NCI-H524 (cell line): ENCODE measurements around the gene CKS1B.

Experiments
- DNase-seq, 2 experiments: peaks; one replicate each; lab custom pipeline; 2025; lab: John Stamatoyannopoulos, UW

Gene CKS1B

DNA sequence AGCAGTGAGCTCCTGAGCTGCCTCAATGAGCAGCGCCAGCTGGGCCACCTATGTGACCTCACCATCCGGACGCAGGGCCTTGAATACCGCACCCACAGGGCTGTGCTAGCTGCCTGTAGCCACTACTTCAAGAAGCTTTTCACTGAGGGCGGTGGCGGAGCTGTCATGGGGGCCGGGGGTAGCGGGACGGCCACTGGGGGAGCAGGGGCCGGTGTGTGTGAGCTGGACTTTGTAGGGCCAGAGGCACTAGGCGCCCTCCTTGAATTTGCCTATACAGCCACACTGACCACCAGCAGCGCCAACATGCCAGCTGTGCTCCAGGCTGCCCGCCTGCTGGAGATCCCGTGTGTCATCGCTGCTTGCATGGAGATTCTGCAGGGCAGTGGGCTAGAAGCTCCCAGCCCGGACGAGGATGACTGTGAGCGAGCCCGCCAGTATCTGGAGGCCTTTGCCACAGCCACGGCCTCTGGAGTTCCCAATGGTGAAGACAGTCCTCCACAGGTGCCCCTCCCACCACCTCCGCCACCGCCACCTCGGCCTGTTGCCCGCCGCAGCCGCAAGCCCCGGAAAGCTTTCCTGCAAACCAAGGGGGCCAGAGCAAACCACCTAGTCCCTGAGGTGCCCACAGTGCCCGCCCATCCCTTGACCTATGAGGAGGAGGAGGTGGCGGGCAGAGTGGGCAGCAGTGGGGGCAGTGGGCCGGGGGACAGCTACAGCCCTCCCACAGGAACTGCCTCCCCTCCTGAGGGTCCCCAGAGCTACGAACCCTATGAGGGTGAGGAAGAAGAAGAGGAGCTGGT, 40.4 kb downstream of the CKS1B start:
- no peak for DNase-seq

DNA sequence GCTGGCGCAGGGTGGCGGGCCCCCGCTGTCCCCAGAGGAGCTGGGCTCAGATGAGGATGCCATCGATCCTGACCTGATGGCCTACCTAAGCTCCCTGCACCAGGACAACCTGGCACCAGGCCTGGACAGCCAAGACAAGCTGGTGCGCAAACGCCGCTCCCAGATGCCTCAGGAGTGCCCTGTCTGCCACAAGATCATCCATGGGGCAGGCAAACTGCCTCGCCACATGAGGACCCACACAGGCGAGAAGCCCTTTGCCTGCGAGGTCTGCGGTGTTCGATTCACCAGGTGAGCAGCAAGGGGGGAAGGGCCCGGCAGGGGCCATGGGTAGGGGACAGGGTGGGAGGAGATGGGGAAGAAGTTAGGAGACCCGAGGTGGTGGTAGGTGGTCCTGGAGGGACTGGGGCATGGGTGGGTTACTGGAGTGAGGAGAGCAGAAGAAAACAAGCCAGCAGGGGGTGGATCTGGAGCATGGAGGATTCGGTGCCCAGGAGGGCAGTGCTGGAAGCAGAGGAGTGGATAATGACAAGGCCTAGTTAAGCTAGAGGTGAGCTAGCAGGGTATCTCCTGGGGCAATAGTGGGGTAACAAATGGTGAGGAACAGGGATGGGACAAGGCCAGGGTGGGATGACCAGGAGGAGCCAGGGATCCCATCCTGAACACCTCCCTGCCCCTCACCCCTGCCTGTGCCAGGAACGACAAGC, 41.2 kb downstream of the CKS1B start:
- no peak for DNase-seq

DNA sequence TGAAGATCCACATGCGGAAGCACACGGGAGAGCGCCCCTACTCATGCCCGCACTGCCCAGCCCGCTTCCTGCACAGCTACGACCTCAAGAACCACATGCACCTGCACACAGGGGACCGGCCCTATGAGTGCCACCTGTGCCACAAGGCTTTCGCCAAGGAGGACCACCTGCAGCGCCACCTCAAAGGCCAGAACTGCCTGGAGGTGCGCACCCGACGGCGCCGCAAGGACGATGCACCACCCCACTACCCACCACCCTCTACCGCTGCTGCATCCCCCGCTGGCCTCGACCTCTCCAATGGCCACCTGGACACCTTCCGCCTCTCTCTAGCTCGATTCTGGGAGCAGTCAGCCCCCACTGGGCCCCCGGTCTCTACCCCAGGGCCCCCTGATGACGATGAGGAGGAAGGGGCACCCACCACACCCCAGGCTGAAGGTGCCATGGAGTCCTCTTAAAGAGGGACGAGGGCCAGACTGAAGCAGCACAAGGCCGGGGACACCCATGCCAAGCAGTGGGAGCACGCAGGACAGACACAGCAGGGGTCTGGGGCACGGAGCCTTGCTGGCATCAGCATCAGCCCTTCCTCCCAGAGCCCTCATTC, 41.9 kb downstream of the CKS1B start:
- no peak for DNase-seq

DNA sequence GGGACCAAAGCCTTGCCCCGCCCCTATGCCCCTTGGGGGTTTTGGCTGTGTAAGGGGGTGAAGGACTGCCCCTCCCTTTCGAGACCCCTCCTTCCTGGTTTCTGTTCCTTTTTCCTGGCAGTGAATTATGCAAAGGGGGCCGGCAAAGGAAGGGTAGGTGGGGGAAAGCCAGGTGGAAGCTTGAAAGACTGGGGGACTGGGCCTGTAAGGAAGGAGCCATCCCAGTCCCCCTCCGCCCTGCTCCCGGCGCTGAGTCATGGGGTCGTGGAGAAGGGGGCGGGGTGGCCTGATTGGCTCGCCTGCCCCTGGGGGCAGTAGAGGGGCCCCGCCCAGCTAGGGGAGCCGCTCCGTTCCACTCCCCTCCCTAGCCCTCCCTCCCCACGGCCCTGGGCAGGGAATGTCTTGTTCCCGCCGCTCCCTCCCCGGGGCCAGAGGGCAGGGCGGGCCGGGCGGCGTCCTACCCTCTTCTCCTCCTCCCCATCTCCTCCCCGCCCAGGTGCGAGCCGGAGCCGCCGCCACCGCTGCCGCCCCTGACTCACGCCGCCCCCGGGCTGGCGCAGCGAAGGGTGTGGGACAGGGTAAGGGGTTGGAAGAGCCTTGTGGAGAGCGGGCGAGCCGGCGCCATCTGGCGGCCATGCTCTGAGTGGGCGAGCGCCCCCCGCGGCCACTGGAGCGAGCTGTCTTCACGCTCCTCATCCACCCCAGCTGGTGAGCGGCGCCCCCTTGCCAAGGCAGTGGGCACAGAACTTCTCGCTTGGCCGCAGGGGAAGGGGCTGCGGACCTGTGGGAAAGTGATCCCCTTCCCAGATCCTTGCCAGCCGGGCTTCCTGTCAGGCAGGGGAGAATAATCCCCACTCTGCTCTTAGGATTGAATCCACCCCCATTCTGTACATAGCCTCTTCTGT, 42.8 kb downstream of the CKS1B start:
- DNase-seq: peak; percentile 72 to 86

DNA sequence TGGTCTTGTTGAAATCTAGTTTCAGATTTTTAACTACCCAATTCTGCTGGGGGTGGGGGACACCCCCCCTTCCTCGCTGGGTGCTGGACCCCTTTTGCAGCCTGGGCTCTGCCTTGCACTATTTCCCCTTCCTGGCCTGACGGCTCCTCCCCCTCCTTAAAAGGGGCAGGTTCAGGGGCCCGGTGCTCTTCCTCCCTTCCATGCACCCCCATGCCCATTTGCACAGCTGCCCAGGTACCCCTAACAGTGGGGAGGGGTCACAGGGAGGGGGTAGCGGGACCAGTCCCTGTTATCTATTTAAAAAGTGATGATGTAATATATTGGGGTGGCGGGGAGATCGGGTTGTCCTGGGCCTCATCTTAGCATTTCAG, 43.5 kb downstream of the CKS1B start:
- DNase-seq: no peak

DNA sequence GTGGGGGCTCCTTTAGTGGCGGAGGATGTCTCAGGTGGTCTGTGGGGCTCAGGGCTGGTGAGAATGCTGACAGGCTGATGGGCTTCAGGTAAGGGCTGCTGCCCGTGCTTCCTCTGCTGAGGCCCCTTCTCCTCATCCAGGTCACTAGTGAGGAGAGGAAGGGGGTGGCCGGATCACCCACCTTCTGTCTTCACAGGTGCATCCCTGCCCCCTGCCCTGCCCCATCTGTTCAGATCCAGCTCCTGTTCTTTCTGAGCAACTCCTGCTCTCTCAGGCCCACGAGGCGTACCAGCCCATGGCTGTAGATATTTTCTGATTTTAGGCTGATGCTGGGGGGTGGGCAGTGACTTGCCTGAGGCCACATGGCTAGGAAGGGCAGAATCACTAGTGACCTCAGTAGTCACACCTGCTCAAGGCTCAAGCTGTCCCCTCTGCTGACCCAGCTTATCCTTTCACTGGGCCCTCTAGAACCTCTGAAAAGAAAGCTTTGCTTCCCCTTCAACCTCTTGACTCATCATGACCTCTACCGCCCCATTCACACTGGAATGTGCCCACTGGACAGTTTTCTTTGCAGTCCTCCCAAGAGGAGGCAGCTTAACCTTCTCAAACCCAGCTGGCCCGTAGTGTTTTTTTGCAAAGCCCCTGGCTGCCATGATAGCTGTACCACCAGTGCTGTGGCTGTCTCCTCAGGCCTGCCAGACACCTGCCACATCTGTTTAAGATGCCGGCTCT, 44.3 kb downstream of the CKS1B start:
- DNase-seq: peak in 1 of 2 experiments; percentile 44

DNA sequence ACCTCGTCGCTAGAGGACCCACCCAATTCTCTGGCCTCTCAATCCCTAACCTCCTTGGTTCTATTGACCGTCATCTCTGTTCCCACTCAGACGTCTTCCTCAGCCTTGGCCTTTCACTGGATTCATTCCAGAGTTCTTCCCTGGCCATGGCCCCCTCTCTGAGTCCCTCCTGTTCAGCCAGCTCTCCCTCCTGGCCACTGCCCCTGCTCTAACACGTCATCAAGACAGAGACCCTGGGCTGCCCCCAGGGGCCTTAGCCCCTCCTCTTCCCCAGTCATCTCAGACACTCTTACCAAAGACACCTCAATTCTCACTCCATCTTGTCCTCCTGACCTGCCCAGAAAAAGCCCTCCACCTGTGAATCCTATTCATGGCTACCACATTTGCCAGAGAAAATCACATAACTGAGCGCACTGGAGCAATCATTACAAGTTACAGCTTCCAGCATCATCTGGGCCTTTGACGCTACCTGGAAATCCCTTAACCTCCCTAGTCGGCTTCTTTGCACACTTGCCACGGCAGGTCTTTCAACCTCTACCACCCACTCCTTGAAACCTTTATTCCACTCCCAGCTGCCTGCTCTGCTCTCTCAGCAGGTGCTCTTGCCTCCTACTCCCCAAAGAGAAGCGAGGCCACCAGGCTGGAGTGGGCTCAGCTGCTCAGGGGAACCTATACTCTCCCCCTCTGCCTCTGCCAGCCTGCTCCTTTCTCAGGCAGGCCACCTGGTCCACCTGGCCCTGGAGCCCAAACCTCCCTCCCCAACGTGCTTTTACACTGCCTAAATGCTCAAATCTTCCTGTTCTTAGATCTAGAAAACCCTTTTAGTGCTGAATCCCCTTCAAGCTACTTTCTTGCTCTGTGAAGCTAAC, 45.1 kb downstream of the CKS1B start:
- no peak for DNase-seq

DNA sequence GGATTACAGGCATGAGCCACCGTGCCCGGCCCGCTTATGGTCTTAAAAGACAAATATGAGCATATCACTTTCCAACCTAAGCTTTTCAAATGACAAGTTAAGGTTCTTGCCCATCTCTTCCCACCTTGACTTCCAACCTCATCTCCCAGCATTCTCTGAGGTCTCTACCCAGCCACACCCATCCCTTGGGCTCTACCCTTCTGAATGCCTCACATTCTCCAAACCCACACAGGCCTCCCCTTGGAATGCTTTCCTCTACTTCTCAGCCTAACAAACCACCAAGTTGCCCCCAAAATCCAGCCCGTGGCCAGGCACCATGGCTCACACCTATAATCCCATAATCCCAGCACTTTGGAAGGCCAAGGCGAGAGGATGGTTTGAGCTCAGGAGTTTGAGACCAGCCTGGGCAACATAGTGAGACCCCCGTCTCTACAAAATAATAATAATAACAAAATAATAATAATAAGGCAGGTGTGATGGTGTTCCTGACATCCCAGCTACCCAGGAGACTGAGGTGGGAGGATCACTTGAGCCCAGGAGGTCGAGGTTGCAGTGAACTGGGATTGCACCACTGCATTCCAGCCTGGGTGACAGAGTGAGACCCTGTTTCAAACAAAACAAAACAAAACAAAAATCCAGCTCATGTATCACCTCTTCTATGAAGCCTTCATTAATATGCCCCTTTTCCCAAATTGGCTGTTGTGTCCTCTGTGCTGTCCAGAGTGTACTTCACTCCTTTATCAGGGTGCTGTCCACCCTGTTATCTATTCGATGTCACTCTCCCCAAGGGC, 47.9 kb downstream of the CKS1B start:
- no peak for DNase-seq

DNA sequence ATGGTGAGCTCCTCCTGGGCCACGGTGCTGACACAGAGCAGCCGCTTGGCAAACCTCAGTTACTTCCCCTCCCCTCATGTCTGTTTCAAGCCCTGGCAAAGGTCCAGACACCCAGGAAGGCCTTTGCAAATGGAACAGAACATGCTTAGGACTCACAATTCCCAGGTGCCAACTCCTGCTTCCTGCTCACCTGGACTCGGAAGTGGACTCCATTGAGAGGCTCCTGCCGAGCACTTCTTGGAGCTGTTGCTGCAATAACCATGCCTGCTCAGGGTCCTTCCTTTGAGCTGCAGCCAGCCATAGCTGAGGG, 48.4 kb downstream of the CKS1B start:
- no peak for DNase-seq

DNA sequence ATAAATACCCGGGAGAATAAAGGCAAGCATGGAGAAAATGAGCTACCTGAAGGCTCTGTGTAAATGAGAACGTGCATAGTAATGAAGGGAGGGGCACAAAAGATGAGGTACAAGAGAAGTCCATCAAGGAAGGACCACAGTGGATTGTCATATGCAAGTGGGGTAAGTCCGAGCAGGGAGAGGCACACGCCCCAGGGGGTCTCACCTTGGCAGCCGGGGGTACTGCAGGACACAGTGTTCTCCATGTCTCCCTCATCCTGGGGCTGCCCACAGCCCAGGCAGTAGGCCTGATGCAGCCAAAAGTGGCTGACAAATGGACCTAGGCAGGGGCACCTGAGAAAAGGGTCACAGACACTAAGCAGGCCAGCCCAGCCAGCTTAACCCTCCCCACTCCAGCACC, 49.1 kb downstream of the CKS1B start:
- no peak for DNase-seq

DNA sequence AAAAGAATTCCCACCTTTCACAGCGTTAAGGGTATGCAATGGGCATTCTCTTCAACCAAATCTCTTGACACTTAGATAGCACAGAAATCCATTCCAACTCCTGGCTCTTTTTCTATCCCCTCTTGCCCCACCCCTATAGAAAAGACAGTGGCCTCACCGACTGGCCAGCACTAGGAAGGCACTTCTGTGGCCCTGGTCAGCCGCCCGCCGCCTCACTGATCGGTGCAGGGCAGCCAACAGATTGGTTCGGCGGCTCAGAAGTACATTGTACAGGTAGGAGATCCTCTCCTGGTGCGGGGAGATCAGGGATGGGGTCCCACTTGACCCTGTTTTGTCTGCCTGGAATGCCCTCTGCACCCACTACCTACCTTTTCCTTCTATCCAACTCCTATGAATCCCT, 49.8 kb downstream of the CKS1B start:
- no peak for DNase-seq

DNA sequence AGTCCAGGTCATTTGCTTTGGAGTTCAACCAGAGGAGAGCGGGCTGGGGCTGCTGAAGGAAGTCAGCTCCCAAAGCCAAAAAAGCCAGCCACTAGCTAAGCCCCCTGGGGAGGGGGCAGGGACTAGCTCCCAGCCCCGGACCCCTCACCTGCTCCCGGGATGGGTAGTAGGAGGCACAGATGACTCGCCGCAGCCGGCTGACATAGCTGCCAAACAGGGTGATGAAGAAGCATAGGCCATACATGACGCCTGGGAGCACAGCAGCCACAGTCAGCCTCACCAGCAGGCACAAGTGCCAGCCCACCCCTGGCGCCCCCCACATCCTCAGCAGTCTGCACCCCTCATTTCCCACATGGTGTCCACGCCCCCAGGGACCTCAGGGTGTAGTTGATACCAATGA, 51.7 kb downstream of the CKS1B start:
- no peak for DNase-seq

DNA sequence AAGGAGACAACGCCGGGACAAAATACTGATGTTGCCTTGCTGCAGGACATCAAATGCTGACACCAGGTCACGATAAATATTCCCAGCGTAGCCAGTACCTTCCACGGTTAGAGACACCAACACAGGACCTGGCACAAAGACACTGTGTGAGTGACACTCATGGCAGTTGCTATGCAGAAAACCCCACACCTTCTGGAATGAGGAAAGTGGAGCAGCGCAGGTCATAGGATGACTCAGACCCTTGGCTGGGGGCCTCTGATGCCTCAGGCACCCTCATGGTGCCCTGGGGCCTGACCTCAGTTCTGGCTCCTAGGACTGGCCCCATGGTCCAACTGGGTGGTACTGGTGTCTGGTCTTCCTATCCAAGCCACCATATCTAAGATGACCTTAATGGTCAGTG, 52.1 kb downstream of the CKS1B start:
- DNase-seq: no peak
